Astrocyte (in vitro differentiated cells and primary cell): Measurements from ENCODE around the gene TPD52L1.

Experiments
- EZH2 ChIP-seq: IDR thresholded peaks from 2 replicates; pipeline ENCODE4 v1.6.1; 2012; ENCODE audit warnings: mild to moderate bottlenecking, low read length, inconsistent platforms; ENCODE audit not compliant: insufficient read depth
- TF ChIP-seq, protein P1 (sequence below): IDR thresholded peaks from 2 replicates; pipeline ENCODE4 v1.5.1; 2011; ENCODE audit warnings: low read depth, mild to moderate bottlenecking, inconsistent platforms, low read length, moderate library complexity; ENCODE audit not compliant: insufficient read depth

DNA sequence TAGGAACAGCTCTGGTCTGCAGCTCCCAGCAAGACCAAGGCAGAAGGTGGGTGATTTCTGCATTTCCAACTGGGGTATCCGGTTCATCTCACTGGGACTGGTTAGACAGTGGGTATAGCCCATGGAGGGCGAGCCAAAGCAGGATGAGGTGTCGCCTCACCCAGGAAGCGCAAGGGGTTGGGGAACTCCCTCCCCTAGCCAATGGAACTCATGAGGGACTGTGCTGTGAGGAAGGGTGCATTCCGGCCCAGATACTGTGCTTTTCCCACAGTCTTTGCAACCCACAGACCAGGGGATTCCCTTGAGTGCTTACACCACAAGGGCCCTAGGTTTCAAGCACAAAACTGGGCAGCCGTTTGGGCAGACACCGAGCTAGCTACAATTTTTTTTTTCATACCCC, 126.4 kb downstream of the TPD52L1 start:
- TF ChIP-seq, protein P1, sequence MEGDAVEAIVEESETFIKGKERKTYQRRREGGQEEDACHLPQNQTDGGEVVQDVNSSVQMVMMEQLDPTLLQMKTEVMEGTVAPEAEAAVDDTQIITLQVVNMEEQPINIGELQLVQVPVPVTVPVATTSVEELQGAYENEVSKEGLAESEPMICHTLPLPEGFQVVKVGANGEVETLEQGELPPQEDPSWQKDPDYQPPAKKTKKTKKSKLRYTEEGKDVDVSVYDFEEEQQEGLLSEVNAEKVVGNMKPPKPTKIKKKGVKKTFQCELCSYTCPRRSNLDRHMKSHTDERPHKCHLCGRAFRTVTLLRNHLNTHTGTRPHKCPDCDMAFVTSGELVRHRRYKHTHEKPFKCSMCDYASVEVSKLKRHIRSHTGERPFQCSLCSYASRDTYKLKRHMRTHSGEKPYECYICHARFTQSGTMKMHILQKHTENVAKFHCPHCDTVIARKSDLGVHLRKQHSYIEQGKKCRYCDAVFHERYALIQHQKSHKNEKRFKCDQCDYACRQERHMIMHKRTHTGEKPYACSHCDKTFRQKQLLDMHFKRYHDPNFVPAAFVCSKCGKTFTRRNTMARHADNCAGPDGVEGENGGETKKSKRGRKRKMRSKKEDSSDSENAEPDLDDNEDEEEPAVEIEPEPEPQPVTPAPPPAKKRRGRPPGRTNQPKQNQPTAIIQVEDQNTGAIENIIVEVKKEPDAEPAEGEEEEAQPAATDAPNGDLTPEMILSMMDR, result no peak
- no peak for TF ChIP-seq EZH2
